GM12865 (cell line): ENCODE results near the gene CEMIP.
A peak's percentile ranks its signal among the peaks of the same experiment; 100 is the strongest.

Source experiments
- DNase-seq: peaks from one replicate; pipeline ENCODE4 v3.0.0; 2010; ENCODE audit warnings: low read depth
- H3K4me3 ChIP-seq: 2 replicates; pipeline ENCODE4 v1.5.1; 2011; ENCODE audit warnings: mild to moderate bottlenecking, low read depth, low read length, control low read depth
- CTCF ChIP-seq: IDR thresholded peaks from 2 replicates; pipeline ENCODE4 v1.5.1; 2011; ENCODE audit warnings: low read length, control low read depth, low read depth, inconsistent platforms; ENCODE audit not compliant: insufficient read depth; ENCODE audit errors: missing control alignments

The CEMIP gene

GRCh38 chr15:80852676-80853075 lies 73.5 kb downstream of the CEMIP start:
- DNase-seq, result no peak
- TF ChIP-seq CTCF, result no peak

GRCh38 chr15:80854104-80854503 lies 74.9 kb downstream of the CEMIP start:
- H3K4me3 ChIP-seq, result no peak overlapping the region
- DNase-seq, result no peak
- TF ChIP-seq CTCF, result no peak

More at GRCh38 chr15:80852676-80853075, 73.5 kb downstream of the CEMIP start:
- no peak overlapping the region for H3K4me3 ChIP-seq

- TF ChIP-seq CTCF, result no peak
- H3K4me3 ChIP-seq, result no peak overlapping the region
- no peak for DNase-seq
Measured at GRCh38 chr15:80855206-80855605, 76.0 kb downstream of the CEMIP start.

- no peak for DNase-seq
- peak; percentile 22 for TF ChIP-seq CTCF
- no peak overlapping the region for H3K4me3 ChIP-seq
Measured at GRCh38 chr15:80856400-80856799, 77.2 kb downstream of the CEMIP start.

- DNase-seq, result no peak
- TF ChIP-seq CTCF, result no peak
- H3K4me3 ChIP-seq, result no peak overlapping the region
Measured at GRCh38 chr15:80856809-80857377, 77.7 kb downstream of the CEMIP start.

- no peak for TF ChIP-seq CTCF
- DNase-seq, result no peak
- H3K4me3 ChIP-seq, result no peak overlapping the region
Measured at GRCh38 chr15:80861731-80862170, 82.6 kb downstream of the CEMIP start.

- DNase-seq, result no peak
- no peak for TF ChIP-seq CTCF
- no peak overlapping the region for H3K4me3 ChIP-seq
Measured at GRCh38 chr15:80864666-80865065, 85.5 kb downstream of the CEMIP start.
